ENCODE results near the gene GABPB2. TPM values are rescaled to one million over a fixed set of nuclear protein-coding genes. Genes with fewer than 3 reads are reported as not detected.
A peak's percentile ranks its signal among the peaks of the same experiment; 100 is the strongest.

Gene GABPB2
- polyA plus RNA-seq, 2 of the 4 experiments (the other 2 are of a cell fraction): 2.4 to 9.9 TPM

DNA sequence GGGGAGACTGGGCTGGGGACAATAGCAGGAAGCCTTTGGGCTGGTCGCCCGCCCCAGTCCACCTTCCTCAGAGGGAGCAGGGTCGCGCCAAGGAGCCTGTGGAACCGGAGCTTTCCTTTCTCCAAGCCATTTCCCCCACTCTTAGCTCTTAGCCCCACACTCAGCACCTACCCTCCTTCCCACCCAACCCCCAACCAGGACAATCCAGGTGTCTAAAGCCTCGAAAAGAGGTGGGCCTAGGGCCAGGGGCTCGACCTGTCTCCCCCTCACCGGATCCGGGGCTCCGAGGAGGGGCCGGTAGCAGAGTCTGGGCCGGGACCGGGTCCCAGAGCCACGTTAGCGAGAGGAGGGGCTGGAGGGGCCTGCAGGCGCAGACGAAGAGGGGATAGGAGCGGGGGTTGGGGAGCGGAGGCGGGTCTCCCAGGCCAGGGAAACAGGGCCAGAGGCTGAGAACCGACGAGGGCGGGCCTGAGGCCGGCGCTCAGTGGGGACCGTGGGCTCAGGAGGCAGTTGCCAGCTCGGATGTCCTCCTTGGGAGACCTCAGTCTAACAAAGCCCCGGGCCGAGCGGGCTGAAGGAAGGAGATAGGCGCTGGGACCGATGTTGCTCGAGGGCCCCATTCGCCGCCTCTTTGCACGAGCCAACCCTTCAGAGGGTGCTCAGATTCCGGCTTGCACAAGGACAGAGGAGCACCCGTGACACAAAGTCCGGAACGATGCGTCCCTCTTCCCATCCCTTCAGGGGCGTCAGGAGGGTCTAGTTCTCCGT is 74.9 kb downstream of the GABPB2 start:
- CTCF ChIA-PET: interaction anchor here (1.4 to 2.1 kb wide), 2 partner anchors 11 kb away, joined by 7 to 8 read pairs; partner anchors contain the start of gene TNFAIP8L2
- POLR2A ChIA-PET: no interaction called here
- peaks cover 10% of the 10 kb centered on the region; the same call in 2 of the 3 replicates for H3K4me1 ChIP-seq
- H3K9me3 ChIP-seq: no peaks in the 10 kb centered on the region
- no peak for FAIRE-seq
- no peak for DNase-seq (ENCODE audit: low read depth in 1 of 2, low spot score in 1 of 2)
- no peak overlapping the region for H3K27ac ChIP-seq
- WGBS (ENCODE audit: missing lambda C conversion rate): 88% methylated on average over 39 of the region's 43 CpGs
- H3K4me2 ChIP-seq: peak overlapping the region; percentile 94
- H3K4me3 ChIP-seq: peak overlapping the region; percentile 66
- no peak for ATAC-seq
- TF ChIP-seq POLR2AphosphoS2 (conservative IDR thresholded peaks at IDR 0.05; ENCODE audit: low read length): no peak
- no peak for TF ChIP-seq BHLHE40 (IDR thresholded peaks at IDR 0.05; ENCODE audit: low read depth, low read length)
- TF ChIP-seq CBX2 (IDR thresholded peaks at IDR 0.05; ENCODE audit: borderline replicate concordance, low read depth): no peak
- TF ChIP-seq HOXA7 (CRISPR knock-in tag; IDR thresholded peaks at IDR 0.05): no peak
- no peak for TF ChIP-seq ZNF302 (CRISPR knock-in tag; IDR thresholded peaks at IDR 0.05)
- TF ChIP-seq MAFK (IDR thresholded peaks at IDR 0.05; ENCODE audit: partially characterized antibody): no peak
- no peak for TF ChIP-seq FOXS1 (CRISPR knock-in tag; IDR thresholded peaks at IDR 0.05)
- TF ChIP-seq RFX5 (IDR thresholded peaks at IDR 0.05): no peak
- TF ChIP-seq, protein P1, sequence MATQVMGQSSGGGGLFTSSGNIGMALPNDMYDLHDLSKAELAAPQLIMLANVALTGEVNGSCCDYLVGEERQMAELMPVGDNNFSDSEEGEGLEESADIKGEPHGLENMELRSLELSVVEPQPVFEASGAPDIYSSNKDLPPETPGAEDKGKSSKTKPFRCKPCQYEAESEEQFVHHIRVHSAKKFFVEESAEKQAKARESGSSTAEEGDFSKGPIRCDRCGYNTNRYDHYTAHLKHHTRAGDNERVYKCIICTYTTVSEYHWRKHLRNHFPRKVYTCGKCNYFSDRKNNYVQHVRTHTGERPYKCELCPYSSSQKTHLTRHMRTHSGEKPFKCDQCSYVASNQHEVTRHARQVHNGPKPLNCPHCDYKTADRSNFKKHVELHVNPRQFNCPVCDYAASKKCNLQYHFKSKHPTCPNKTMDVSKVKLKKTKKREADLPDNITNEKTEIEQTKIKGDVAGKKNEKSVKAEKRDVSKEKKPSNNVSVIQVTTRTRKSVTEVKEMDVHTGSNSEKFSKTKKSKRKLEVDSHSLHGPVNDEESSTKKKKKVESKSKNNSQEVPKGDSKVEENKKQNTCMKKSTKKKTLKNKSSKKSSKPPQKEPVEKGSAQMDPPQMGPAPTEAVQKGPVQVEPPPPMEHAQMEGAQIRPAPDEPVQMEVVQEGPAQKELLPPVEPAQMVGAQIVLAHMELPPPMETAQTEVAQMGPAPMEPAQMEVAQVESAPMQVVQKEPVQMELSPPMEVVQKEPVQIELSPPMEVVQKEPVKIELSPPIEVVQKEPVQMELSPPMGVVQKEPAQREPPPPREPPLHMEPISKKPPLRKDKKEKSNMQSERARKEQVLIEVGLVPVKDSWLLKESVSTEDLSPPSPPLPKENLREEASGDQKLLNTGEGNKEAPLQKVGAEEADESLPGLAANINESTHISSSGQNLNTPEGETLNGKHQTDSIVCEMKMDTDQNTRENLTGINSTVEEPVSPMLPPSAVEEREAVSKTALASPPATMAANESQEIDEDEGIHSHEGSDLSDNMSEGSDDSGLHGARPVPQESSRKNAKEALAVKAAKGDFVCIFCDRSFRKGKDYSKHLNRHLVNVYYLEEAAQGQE (IDR thresholded peaks at IDR 0.05): no peak
- TF ChIP-seq KDM1A (IDR thresholded peaks at IDR 0.05; ENCODE audit: low read depth): no peak
- TF ChIP-seq NPAS2 (CRISPR knock-in tag; IDR thresholded peaks at IDR 0.05; ENCODE audit: borderline replicate concordance): no peak
- no peak for TF ChIP-seq FOSL2 (IDR thresholded peaks at IDR 0.05)
- no peak for TF ChIP-seq FOSL2 (CRISPR knock-in tag; IDR thresholded peaks at IDR 0.05)
- no peak for TF ChIP-seq MYC (IDR thresholded peaks at IDR 0.05; ENCODE audit: borderline replicate concordance, low read length)
- no peak for TF ChIP-seq SREBF2 (IDR thresholded peaks at IDR 0.05)
- no peak for TF ChIP-seq JUN (IDR thresholded peaks at IDR 0.05)
- no peak for TF ChIP-seq E2F6 (IDR thresholded peaks at IDR 0.05; ENCODE audit: borderline replicate concordance, low read depth)

- Histone ChIP-seq H3K4me3 (peak overlapping the region; percentile 66), H3K27ac (peak overlapping the region; percentile 55 to 83), H3K4me1 (peaks cover 10% of the 10 kb centered on the region; the same call in 2 of the 3 replicates), H3K4me2 (peak overlapping the region; percentile 94), H3K9me3 (no peaks in the 10 kb centered on the region)
- ATAC-seq: peak in 1 of 2 experiments; percentile 13; a peak in 1 of 6 replicates
- no peak for DNase-seq (ENCODE audit: low read depth in 1 of 2, low spot score in 1 of 2)
- TF ChIP-seq HOXB5 (CRISPR knock-in tag; IDR thresholded peaks at IDR 0.05) (no peak), HDAC2 (IDR thresholded peaks at IDR 0.05) (no peak)
- FAIRE-seq: no peak
- CTCF ChIA-PET: no interaction called here
- WGBS (ENCODE audit: missing lambda C conversion rate): 54% methylated on average over 18 of the region's 26 CpGs
- POLR2A ChIA-PET: no interaction called here
Measured at GRCh38 chr1:151146072-151146411, 75.5 kb downstream of the GABPB2 start.

All from A549 (cell line).